ENCODE results near the gene SMC6. TPM values are rescaled to one million over a fixed set of nuclear protein-coding genes. Genes with fewer than 3 reads are reported as not detected.

Gene SMC6
- total and polyA plus RNA-seq, 2 experiments from 2014 or later = 53.4 to 59.8 TPM

DNA sequence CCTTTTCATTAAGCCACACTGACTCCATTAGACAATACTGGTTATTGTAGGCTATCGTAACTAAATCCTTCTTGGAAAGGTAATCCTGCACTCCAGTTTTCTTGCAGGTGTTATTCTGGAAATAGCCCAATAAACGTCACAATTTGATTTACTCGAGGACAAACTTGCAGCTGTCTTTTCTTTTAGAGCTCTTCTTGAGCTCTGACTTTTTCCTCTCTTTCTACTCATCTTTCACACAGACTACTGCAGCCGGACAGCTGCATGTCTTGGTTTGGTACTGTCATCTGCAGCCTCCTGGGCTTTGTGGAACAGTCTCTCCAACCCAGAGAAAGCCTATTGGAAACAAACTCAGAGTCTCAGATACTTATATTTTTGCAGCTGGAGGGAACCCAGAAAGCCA is 39.7 kb upstream of the SMC6 start:
- Mint-ChIP-seq H3K27me3 (ENCODE audit: insufficient read depth, low read depth, poor library complexity) (peaks cover 2% of the 10 kb centered on the region), H3K36me3 (ENCODE audit: low read depth) (no peaks in the 10 kb centered on the region), H3K27ac (no peak overlapping the region), H3K4me3 (no peak overlapping the region), H3K9me3 (no peaks in the 10 kb centered on the region), H3K4me1 (no peaks in the 10 kb centered on the region; the same call in 2 of the 3 replicates)
- no peaks in the 10 kb centered on the region for H3F3A ChIP-seq (replicated peaks; ENCODE audit: low read depth)
- no peaks in the 10 kb centered on the region for H3K36me3 ChIP-seq (ENCODE audit: insufficient read depth)
- H2AFZ ChIP-seq = 0 out of 2 replicates have a peak overlapping the region, but pooled peaks have one; percentile 84
- H3K79me2 ChIP-seq (replicated peaks; ENCODE audit: insufficient read depth) = no peaks in the 10 kb centered on the region
- ATAC-seq (no peak), DNase-seq (ENCODE audit: low spot score) (no peak)
- no peaks in the 10 kb centered on the region for H3K27me3 ChIP-seq (ENCODE audit: insufficient read depth)
- H3K4me2 ChIP-seq = no peak overlapping the region
- no peaks in the 10 kb centered on the region for H3K9me2 ChIP-seq (ENCODE audit: insufficient read depth)
- H4K20me1 ChIP-seq (replicated peaks; ENCODE audit: insufficient read depth) = no peaks in the 10 kb centered on the region
- no peak overlapping the region for H3K27ac ChIP-seq (ENCODE audit: low read depth)
- H3K4me3 ChIP-seq = no peak overlapping the region
- H3K4me1 ChIP-seq (ENCODE audit: insufficient read depth) = no peaks in the 10 kb centered on the region
- TF ChIP-seq EZH2 (IDR thresholded peaks at IDR 0.05; ENCODE audit: low read depth, unreplicated experiment) = no peak
- no peak for TF ChIP-seq ETS1 (IDR thresholded peaks at IDR 0.05)
- TF ChIP-seq ZNF462 (CRISPR knock-in tag; IDR thresholded peaks at IDR 0.05) = no peak
- TF ChIP-seq ZNF331 (CRISPR knock-in tag; IDR thresholded peaks at IDR 0.05; ENCODE audit: low read depth) = no peak
- TF ChIP-seq, protein P1, sequence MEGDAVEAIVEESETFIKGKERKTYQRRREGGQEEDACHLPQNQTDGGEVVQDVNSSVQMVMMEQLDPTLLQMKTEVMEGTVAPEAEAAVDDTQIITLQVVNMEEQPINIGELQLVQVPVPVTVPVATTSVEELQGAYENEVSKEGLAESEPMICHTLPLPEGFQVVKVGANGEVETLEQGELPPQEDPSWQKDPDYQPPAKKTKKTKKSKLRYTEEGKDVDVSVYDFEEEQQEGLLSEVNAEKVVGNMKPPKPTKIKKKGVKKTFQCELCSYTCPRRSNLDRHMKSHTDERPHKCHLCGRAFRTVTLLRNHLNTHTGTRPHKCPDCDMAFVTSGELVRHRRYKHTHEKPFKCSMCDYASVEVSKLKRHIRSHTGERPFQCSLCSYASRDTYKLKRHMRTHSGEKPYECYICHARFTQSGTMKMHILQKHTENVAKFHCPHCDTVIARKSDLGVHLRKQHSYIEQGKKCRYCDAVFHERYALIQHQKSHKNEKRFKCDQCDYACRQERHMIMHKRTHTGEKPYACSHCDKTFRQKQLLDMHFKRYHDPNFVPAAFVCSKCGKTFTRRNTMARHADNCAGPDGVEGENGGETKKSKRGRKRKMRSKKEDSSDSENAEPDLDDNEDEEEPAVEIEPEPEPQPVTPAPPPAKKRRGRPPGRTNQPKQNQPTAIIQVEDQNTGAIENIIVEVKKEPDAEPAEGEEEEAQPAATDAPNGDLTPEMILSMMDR (conservative IDR thresholded peaks at IDR 0.05; ENCODE audit: low read depth in 2 of 2) = no peak
- no peak for TF ChIP-seq JUNB (IDR thresholded peaks at IDR 0.05; ENCODE audit: unreplicated experiment)
- TF ChIP-seq NANOG (IDR thresholded peaks at IDR 0.05; ENCODE audit: borderline replicate concordance) = no peak
- TF ChIP-seq STAT1 (IDR thresholded peaks at IDR 0.05; ENCODE audit: unreplicated experiment) = no peak
- no peak for TF ChIP-seq ZNF114 (CRISPR knock-in tag; IDR thresholded peaks at IDR 0.05)
- TF ChIP-seq, protein P2, sequence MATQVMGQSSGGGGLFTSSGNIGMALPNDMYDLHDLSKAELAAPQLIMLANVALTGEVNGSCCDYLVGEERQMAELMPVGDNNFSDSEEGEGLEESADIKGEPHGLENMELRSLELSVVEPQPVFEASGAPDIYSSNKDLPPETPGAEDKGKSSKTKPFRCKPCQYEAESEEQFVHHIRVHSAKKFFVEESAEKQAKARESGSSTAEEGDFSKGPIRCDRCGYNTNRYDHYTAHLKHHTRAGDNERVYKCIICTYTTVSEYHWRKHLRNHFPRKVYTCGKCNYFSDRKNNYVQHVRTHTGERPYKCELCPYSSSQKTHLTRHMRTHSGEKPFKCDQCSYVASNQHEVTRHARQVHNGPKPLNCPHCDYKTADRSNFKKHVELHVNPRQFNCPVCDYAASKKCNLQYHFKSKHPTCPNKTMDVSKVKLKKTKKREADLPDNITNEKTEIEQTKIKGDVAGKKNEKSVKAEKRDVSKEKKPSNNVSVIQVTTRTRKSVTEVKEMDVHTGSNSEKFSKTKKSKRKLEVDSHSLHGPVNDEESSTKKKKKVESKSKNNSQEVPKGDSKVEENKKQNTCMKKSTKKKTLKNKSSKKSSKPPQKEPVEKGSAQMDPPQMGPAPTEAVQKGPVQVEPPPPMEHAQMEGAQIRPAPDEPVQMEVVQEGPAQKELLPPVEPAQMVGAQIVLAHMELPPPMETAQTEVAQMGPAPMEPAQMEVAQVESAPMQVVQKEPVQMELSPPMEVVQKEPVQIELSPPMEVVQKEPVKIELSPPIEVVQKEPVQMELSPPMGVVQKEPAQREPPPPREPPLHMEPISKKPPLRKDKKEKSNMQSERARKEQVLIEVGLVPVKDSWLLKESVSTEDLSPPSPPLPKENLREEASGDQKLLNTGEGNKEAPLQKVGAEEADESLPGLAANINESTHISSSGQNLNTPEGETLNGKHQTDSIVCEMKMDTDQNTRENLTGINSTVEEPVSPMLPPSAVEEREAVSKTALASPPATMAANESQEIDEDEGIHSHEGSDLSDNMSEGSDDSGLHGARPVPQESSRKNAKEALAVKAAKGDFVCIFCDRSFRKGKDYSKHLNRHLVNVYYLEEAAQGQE (IDR thresholded peaks at IDR 0.05; ENCODE audit: unreplicated experiment) = no peak
- no peak for TF ChIP-seq POLR2AphosphoS5 (IDR thresholded peaks at IDR 0.05; ENCODE audit: low read depth)
- TF ChIP-seq EZH2phosphoT487 (IDR thresholded peaks at IDR 0.05; ENCODE audit: unreplicated experiment) = no peak
- TF ChIP-seq CREB1 (CRISPR knock-in tag; IDR thresholded peaks at IDR 0.05; ENCODE audit: low read depth) = no peak
